ENCODE data around the gene HSF2BP.
"Not testable (repeated sequence)": the region's sequence is repeated elsewhere in the genome, so short reads cannot be mapped to it uniquely, and the experiment has no call there.

Gene HSF2BP

DNA sequence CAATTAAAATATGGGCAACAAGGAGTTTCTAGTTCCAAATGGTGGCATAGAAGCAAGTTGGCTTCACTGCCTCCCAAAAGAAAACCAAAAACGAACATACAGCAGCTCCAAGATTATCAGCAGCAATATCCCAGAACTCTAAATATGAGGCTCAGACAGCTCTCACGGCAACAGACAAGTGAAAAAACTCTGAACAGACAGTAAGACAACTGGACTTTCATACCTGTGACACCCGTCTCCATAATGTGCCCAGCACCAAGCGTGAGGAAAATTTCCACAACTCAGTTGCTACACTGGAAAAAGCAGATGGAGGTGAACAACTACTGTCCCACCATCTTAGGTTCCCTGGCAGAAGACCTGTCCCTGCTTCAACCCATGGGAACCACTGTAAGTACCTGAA lies 39.9 kb downstream of the HSF2BP start:
- DNase-seq (ENCODE audit: low read depth in 3 of 3) = no peak

DNA sequence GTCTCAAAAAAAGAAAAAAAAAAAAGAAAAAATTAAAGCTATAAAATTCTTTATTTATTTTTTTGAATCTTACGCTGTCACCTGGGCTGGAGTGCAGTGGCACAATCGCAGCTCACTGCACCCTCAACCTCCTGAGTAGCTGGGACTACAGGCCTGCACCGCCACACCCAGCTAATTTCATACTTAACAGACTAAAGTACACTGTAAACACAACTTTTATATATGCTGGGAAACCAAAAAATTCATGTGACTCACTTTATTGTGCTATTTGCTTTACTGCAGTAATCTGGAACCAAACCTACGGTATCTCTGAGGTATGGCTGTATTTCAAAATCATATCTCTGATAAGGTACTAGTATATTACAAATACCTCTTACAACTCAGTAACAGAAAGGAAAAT lies 40.3 kb downstream of the HSF2BP start:
- DNase-seq (ENCODE audit: low read depth in 3 of 3) = no peak

- DNase-seq (ENCODE audit: low read depth in 3 of 3) = not testable (repeated sequence)
These were observed 42.4 kb downstream of the HSF2BP start for GRCh38 chr21:43616861-43617260.

- DNase-seq (ENCODE audit: low read depth in 3 of 3) = no peak
These were observed 44.4 kb downstream of the HSF2BP start for GRCh38 chr21:43614839-43615238.

DNA sequence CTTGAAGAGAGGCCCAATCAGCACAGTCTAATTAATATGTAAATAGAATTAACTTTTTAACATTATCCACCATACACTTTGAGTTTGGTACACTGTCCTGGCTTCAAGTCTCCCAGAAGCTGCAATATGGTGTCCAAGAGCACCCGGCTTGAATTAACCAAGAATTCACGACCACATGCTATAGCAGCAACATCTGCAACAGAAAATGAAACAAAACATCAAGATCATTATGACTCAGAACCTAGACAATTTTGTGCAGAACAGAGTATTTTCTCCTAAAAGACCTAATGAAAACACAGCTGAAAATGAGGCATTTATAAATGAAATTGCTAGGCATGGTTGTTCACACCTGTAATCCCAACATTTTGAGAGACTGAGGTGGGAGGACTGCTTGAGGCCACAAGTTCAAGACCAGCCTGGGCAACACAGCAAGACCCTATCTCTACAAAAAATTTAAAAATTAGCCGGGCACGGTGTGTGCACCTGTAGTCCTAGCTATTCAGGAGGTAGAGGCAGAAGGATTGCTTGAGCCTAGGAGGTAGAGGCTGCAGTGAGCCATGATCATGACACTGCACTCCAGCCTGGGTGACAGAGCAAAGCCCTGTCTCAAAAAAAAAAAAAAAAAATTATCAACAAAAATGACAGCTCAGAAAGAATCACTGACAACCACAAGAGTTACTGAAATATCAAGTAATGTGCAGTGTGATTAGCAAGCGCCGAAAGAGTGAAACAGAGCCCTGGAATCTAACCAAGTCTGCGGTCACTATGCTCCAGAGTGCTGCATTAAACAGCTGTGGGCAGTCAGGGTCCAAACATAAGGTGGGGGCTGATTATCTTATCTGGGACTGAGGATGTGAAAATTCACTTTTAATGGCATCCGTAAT lies 45.3 kb downstream of the HSF2BP start:
- DNase-seq (ENCODE audit: low read depth in 3 of 3) = no peak

DNA sequence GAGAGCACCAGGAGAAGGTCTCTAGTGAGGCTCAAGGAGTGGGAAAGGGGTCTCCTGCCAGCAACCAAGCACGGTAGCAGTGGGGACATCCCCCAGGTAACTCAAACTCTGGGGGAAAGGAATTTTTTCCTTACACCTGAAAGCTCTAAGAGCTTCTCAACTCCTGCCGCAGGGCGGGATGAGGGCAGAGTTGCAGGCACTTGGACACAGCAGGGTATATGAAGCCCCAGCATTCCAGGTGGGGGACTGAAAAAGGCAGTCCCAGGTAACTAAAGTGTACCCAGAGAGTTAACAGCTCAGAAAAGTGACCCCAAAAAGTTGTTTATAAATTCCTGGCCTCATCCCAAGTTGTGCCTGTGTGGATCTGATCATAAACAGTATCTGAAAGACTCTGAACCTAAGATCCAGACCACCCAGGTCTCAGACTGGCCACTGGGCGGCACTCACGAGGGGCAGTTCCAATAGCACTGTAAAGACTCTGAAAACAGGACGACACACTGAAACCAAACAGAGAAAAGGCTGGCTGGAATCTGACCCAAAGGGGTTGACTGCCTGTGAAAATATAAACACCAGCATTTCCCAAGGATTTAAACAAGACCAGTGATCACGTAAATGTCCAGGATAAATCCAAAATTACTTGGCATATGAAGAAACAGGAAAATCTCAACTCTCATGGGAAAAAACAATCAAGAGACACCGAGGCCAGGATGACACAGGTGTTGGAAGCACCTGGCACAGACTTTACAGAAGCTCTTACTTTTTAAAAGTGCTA lies 47.5 kb downstream of the HSF2BP start:
- no peak for DNase-seq (ENCODE audit: low read depth in 3 of 3)

GRCh38 chr21:43609501-43610340 lies 49.6 kb downstream of the HSF2BP start:
- no peak for DNase-seq (ENCODE audit: low read depth in 3 of 3)

- DNase-seq (ENCODE audit: low read depth in 3 of 3) = no peak
These were observed 50.6 kb downstream of the HSF2BP start for GRCh38 chr21:43608664-43609063.

DNA sequence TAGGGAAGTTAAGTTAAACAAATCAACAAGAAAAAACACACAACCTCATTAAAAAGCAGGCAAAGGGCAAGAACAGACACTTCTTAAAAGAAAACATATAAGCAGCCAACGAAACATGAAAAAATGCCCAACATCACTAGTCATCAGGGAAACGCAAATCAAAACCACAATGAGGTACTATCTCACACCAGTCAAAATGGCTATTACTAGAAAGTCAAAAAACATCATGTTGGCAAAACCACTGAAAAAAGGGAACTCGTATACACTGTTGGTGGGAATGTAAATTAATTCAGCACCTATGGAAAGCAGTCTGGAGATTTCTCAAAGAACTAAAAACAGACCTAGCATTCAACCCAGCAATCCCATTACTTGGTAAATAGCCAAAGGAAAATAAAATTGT lies 51.1 kb downstream of the HSF2BP start:
- DNase-seq (ENCODE audit: low read depth in 3 of 3) = no peak

- DNase-seq (ENCODE audit: low read depth in 3 of 3) = no peak
These were observed 53.7 kb downstream of the HSF2BP start for GRCh38 chr21:43605320-43606215.

- no peak for DNase-seq (ENCODE audit: low read depth in 3 of 3)
These were observed 54.6 kb downstream of the HSF2BP start for GRCh38 chr21:43604505-43605204.

GRCh38 chr21:43603641-43604504 lies 55.4 kb downstream of the HSF2BP start:
- DNase-seq (ENCODE audit: low read depth in 3 of 3) = no peak

DNA sequence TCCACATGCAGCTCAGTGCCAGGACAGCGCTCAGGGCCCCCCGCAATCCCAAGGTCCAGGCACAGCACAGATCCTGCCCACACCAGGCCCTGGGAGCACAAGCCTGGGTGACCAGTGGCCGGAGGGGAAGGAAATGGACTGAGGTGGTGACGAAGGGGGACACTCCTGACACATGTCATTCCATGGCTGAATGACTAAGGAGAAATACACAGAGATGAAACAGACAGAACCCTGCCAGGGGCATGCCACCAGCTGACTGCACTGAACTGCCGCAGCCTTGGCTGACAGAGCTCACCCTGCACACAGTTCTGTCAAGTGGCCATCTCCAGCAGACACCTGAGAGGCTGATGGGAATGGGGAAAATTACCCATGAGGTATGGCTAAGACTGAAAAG lies 56.1 kb downstream of the HSF2BP start:
- DNase-seq (ENCODE audit: low read depth in 3 of 3) = no peak

- no peak for DNase-seq (ENCODE audit: low read depth in 3 of 3)
These were observed 56.7 kb downstream of the HSF2BP start for GRCh38 chr21:43602266-43603232.

DNA sequence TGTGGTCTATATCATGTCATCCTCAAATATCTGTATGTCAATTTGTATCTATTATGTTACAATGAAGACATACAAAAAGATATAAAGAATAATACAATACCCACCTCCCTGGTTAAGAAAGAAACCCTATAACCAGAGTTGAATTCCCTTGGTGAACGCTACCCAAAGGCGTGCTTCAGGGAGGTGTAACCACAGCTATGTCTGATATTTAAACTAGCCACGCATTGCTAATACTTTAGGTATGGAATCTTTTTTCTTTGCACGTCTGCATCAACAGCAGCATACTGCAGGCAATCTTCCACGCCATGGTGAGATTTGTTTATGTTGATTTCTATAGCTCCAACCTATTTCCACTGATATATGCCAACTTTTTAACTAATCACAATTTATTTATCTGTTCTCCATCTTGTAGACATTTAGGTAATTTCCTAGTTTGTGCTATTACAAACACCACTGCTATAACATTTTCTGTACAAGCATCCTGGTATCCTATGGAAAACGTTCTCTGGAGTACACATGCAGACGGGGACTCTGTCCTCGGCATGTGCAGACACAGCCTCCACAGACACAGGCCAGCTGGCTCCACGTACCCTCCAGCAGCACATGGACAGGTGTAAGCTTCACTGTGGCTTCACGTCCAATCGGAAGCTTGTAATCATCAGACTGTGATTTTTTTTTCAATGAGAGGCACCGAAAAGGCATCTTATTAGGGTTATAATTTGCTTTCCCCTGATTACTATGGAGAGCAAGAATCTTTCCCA lies 58.5 kb downstream of the HSF2BP start:
- no peak for DNase-seq (ENCODE audit: low read depth in 3 of 3)

DNA sequence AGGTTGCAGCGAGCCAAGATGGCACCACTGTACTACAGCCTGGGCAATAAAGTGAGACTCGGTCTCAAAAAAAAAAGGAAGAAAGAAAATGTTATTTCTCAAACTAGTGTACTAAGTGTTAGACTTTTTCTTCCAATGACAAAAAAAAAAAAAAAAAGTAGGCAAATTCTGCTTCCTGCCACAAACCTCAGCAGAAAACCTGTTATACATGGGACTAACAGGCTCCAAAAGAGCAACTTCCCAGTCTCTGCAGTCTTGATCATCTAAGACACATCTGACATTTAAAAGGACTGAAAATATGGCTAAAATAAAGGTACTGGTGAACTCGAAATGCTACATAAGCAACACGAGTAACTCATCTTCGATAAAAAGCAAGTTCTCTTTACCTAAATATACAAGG lies 59.6 kb downstream of the HSF2BP start:
- no peak for DNase-seq (ENCODE audit: low read depth in 3 of 3)

DNA sequence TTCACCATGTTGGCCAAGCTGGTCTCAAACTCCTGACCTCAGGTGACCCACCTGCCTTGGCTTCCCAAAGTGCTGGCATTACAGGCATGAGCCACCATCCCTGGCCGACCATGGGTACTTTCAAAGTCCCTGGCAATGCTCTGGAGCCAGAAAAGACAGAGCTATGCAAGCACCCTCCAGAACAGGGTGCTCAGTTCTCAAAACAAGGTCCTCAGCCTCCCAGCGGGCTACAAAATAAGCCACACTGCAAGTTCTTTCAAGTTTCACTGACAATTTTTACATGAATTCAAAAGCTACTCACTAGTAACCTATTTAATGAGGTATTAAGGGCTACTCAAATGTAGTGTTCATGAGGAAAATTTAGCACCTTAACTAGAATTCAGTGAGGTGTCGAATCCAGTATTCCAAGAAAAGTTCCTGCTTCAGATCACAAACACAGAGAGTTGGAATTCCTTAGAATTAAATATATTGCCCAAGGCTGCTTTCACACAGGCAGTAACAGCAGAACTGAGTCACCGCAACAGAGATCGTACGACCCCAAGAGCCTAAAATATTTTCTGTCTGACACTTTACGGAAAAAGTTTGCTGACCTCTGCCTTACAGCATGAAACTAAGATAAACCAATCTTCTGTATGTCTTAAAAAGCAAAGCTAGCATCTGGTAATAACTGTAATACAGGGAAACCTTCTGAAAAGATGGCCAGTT lies 60.7 kb downstream of the HSF2BP start:
- DNase-seq (ENCODE audit: low read depth in 3 of 3) = no peak
